Kidney epithelial cell (primary cell): ENCODE data around the gene ATF4. TPM values are rescaled to one million over a fixed set of nuclear protein-coding genes. Genes with fewer than 3 reads are reported as not detected.

Source experiments
- DNase-seq: peaks from one replicate; pipeline ENCODE4 v3.0.0-alpha.2; 2010; ENCODE audit warnings: low read depth
- H3K27me3 ChIP-seq: 2 replicates; pipeline ENCODE4 v1.6.0; 2011; ENCODE audit warnings: low read length; ENCODE audit not compliant: control insufficient read depth, insufficient read depth
- H3K36me3 ChIP-seq: 2 replicates; pipeline ENCODE4 v1.5.1; 2011; ENCODE audit warnings: low read length; ENCODE audit not compliant: control insufficient read depth, insufficient read depth
- H3K4me3 ChIP-seq: 2 replicates; pipeline ENCODE4 v1.5.1; 2011; ENCODE audit warnings: low read depth, mild to moderate bottlenecking, control low read depth, low read length
- total RNA-seq: library from RNA; depleted of rRNA; stranded (reverse); fragments of >200 nt; gene quantifications from 2 replicates; pipeline ENCODE4 v1.2.3, GENCODE V29; 2015
- TF ChIP-seq, protein P1 (sequence below): IDR thresholded peaks from 2 replicates; pipeline ENCODE4 v1.5.1; 2011; ENCODE audit warnings: mild to moderate bottlenecking, moderate library complexity, low read length, control low read depth, inconsistent platforms; ENCODE audit not compliant: insufficient read depth, poor library complexity, severe bottlenecking

The ATF4 gene
- total RNA-seq, 1 donor from 2014 or later = 763 TPM

DNA sequence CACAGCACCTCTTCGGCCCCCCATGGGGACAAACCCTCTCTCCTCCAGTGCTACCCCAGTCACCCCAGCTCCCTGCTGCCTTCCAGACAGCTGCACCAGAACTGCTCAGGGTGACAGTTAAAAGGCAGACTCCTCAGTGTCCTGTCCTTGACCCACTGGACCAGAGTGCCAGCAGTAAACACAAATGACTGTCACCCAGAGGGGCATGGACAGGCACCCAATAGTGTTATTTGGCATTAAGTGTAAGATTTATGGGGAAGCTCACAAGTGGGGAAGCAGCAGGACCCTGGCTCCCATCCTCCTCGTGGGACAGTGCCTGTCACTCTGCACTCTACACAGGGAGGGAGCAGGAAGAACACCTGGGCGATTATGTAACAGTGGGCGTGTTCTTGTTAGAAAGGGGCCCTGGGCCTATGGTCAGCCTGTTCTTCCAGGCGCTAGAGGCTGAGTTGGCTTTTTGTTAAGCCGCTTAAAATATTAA, 7.2 kb downstream of the ATF4 start:
- no peak for DNase-seq
- Histone ChIP-seq H3K36me3 (peaks cover 11% of the 10 kb centered on the region), H3K4me3 (no peak overlapping the region), H3K27me3 (no peaks in the 10 kb centered on the region)
- TF ChIP-seq, protein P1, sequence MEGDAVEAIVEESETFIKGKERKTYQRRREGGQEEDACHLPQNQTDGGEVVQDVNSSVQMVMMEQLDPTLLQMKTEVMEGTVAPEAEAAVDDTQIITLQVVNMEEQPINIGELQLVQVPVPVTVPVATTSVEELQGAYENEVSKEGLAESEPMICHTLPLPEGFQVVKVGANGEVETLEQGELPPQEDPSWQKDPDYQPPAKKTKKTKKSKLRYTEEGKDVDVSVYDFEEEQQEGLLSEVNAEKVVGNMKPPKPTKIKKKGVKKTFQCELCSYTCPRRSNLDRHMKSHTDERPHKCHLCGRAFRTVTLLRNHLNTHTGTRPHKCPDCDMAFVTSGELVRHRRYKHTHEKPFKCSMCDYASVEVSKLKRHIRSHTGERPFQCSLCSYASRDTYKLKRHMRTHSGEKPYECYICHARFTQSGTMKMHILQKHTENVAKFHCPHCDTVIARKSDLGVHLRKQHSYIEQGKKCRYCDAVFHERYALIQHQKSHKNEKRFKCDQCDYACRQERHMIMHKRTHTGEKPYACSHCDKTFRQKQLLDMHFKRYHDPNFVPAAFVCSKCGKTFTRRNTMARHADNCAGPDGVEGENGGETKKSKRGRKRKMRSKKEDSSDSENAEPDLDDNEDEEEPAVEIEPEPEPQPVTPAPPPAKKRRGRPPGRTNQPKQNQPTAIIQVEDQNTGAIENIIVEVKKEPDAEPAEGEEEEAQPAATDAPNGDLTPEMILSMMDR = no peak

DNA sequence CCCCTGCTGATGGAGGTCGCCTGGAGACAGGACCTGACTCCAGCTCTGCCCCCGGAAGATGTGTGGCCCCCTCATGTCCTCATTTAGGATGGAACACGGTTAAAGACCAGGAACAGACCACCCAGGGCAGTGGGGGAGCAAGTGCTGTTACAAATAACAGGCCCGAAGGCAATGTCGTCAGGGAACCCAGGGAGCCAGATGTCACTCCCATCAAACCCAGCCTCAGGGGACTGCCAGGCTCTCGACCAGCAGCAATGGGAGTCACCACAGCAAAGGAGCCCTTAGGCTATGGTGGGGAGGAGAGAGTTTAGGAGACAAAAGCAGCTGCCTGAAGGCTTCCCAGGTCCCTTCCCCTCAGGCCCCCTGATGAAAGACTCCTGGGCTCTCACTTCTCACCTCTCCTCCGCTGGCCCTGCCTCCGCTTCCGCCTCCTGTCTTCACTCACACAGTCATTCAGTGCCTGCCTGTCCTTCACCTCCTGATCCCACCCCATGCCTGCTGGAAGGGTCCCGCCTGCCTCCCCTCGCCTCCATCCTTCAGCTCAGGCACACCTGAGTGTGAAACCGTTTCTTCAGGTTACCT, 7.8 kb downstream of the ATF4 start:
- DNase-seq = no peak
- TF ChIP-seq, protein P1 = no peak
- Histone ChIP-seq H3K4me3 (no peak overlapping the region), H3K36me3 (peaks cover 8% of the 10 kb centered on the region), H3K27me3 (no peaks in the 10 kb centered on the region)

DNA sequence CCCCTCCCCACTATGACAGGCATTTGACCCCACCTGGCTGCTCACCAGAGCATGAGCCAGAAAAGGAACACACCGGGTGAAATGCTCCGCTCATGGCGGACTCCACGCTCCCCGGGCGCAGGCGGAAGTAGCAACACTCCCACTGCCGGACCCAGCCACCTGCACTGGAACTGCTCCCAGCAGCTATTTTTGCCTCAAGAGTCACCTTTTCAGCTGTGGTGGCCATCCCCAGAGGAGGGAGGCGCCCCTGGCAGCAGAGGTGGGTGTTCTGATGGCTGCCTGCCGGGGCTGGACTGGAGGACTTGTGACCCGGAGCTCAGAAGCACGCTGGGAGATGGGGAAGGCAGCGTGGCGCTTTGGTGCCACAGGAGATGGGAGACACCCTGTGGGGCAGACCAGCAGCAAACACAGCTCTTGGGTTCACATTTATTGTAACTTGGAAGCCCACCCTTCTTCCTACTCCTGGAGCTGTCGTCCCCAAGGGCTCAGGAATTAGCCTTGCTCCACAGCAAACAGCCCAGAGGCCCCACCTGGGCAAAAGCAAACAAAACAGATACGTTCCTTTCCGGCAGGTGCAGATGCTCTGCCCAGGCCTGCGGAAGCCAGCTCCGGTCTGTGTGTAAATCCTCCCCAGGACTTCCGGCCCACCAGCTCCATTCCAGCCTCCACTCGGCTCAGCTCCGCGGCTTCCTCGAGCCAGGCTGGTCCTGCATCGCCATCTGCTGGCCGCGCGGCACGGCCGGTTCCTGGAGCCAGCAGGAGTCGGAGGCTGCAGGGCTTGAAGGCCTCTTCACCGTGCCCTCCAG, 8.5 kb downstream of the ATF4 start:
- no peak for DNase-seq
- Histone ChIP-seq H3K36me3 (peaks cover 5% of the 10 kb centered on the region), H3K27me3 (no peaks in the 10 kb centered on the region), H3K4me3 (no peak overlapping the region)
- TF ChIP-seq, protein P1 = peak; percentile 99

DNA sequence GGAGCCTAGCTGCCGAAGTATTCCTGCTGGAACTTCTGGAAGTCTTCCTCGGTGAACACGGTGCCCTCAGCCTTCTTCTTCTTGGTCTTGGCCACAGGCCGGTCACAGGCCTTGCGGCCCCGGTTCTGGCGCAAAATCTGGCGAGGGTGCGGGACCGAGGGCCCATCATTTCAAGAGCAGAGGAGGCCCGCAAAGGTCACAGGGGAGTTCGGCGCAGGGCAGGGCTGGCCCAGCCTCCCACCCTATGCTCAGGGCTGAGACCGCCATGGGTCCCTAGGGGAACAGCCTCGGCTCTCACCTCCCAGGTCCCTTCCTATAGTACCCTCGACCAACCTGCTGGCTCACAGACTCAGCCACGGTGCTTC, 9.1 kb downstream of the ATF4 start:
- TF ChIP-seq, protein P1 = no peak
- Histone ChIP-seq H3K4me3 (no peak overlapping the region), H3K36me3 (peaks cover 3% of the 10 kb centered on the region), H3K27me3 (no peaks in the 10 kb centered on the region)
- DNase-seq = no peak

DNA sequence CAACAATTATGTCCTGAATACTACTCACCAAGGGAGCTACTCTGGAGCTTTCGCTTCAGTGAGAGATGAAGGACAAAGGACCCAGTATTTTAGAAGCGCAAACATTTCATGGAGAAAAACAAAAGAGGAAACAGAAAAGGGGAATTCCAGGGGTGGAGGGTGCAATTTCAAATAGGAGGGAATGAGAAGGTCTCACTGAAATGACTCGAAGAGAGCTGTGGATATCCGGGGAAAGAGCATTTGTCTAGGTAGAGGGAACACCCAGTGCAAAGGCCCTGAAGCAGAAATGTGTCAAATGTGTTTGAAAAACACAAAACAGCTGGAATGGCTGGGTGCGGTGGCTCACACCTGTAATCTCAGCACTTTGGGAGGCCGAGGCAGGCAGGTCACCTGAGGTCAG, 9.8 kb downstream of the ATF4 start:
- H3K36me3 ChIP-seq = peaks cover 3% of the 10 kb centered on the region
- H3K27me3 ChIP-seq = no peaks in the 10 kb centered on the region
- TF ChIP-seq, protein P1 = no peak
- H3K4me3 ChIP-seq = no peak overlapping the region
- no peak for DNase-seq
